WTC11 (cell line): Measurements from ENCODE around the gene GRID2.

Experiments
- CREM ChIP-seq: sonication (generic); formaldehyde crosslinking; IDR thresholded peaks from 2 replicates; pipeline ENCODE4 v1.8.1; 2022; ENCODE audit warnings: mild to moderate bottlenecking, missing genetic modification reagents, moderate library complexity
- CTCF ChIP-seq: fragments of 200-600 bp; IDR thresholded peaks from 2 replicates; pipeline ENCODE4 v1.8.0; 2022; ENCODE audit warnings: antibody characterized with exemption
- ETV6 ChIP-seq: sonication (generic); formaldehyde crosslinking; IDR thresholded peaks from 2 replicates; pipeline ENCODE4 v1.8.1; 2022; ENCODE audit warnings: mild to moderate bottlenecking, missing genetic modification reagents
- FOXP1 ChIP-seq: sonication (generic); formaldehyde crosslinking; IDR thresholded peaks from 2 replicates; pipeline ENCODE4 v1.8.0; 2022; ENCODE audit warnings: missing genetic modification reagents, mild to moderate bottlenecking, moderate library complexity, borderline replicate concordance
- FOXP4 ChIP-seq: sonication (generic); formaldehyde crosslinking; IDR thresholded peaks from 2 replicates; pipeline ENCODE4 v1.8.0; 2022; ENCODE audit warnings: mild to moderate bottlenecking, missing genetic modification reagents
- IRF1 ChIP-seq: sonication (generic); formaldehyde crosslinking; IDR thresholded peaks from 2 replicates; pipeline ENCODE4 v1.8.0; 2023; ENCODE audit warnings: missing genetic modification reagents
- MAX ChIP-seq: sonication (generic); formaldehyde crosslinking; IDR thresholded peaks from 2 replicates; pipeline ENCODE4 v1.8.0; 2022; ENCODE audit warnings: mild to moderate bottlenecking, missing genetic modification reagents
- NR2C2 ChIP-seq: sonication (generic); formaldehyde crosslinking; IDR thresholded peaks from 2 replicates; pipeline ENCODE4 v1.8.0; 2022; ENCODE audit warnings: mild to moderate bottlenecking, missing genetic modification reagents
- USF2 ChIP-seq: sonication (generic); formaldehyde crosslinking; IDR thresholded peaks from 2 replicates; pipeline ENCODE4 v1.8.1; 2023; ENCODE audit warnings: mild to moderate bottlenecking, missing genetic modification reagents, moderate library complexity
- ZBTB43 ChIP-seq: sonication (generic); formaldehyde crosslinking; IDR thresholded peaks from 2 replicates; pipeline ENCODE4 v1.8.1; 2023; ENCODE audit warnings: mild to moderate bottlenecking, missing genetic modification reagents
- ZNF121 ChIP-seq: sonication (generic); formaldehyde crosslinking; IDR thresholded peaks from 2 replicates; pipeline ENCODE4 v1.8.0; 2023; ENCODE audit warnings: missing genetic modification reagents
- ZNF281 ChIP-seq: sonication (generic); formaldehyde crosslinking; IDR thresholded peaks from 2 replicates; pipeline ENCODE4 v1.8.0; 2023; ENCODE audit warnings: mild to moderate bottlenecking, missing genetic modification reagents

GRCh38 chr4:93289831-93290230 is 986.1 kb downstream of the GRID2 start:
- TF ChIP-seq ZBTB43 (CRISPR knock-in tag) (no peak), IRF1 (CRISPR knock-in tag) (no peak), CTCF (no peak), ZNF121 (CRISPR knock-in tag) (no peak), FOXP1 (CRISPR knock-in tag) (no peak), USF2 (CRISPR knock-in tag) (no peak), ETV6 (CRISPR knock-in tag) (no peak), ZNF281 (CRISPR knock-in tag) (no peak), NR2C2 (no peak), CREM (no peak), MAX (CRISPR knock-in tag) (no peak), FOXP4 (CRISPR knock-in tag) (no peak)
